Glomerular visceral epithelial cell (primary cell): ENCODE measurements around the gene SLC7A5.
A peak's percentile ranks its signal among the peaks of the same experiment; 100 is the strongest.
"Not testable (repeated sequence)": the region's sequence is repeated elsewhere in the genome, so short reads cannot be mapped to it uniquely, and the experiment has no call there.

Experiments used
- DNase-seq: peaks from one replicate; pipeline ENCODE4 v3.0.0-alpha.2; 2016; ENCODE audit errors: extremely low spot score

Gene SLC7A5

GRCh38 chr16:87869061-87869878 is at the start of gene SLC7A5:
TSS of gene SLC7A5 (minus strand) at chr16:87869507. CDS start at chr16:87869422, 85 bp downstream.
- peak; percentile 61 for DNase-seq

- no peak for DNase-seq
Observed at GRCh38 chr16:87918338-87918737, 49.0 kb upstream of the SLC7A5 start.

GRCh38 chr16:87917503-87917902 is 48.2 kb upstream of the SLC7A5 start:
- no peak for DNase-seq

- DNase-seq = no peak
Observed at GRCh38 chr16:87914812-87915211, 45.5 kb upstream of the SLC7A5 start.

- not testable (repeated sequence) for DNase-seq
Observed at GRCh38 chr16:87914021-87914725, 44.9 kb upstream of the SLC7A5 start.

GRCh38 chr16:87912691-87913090 is 43.4 kb upstream of the SLC7A5 start:
- not testable (repeated sequence) for DNase-seq

GRCh38 chr16:87911106-87911763 is 41.9 kb upstream of the SLC7A5 start:
- not testable (repeated sequence) for DNase-seq

GRCh38 chr16:87909203-87909935 is 40.1 kb upstream of the SLC7A5 start:
- DNase-seq = peak; percentile 56

GRCh38 chr16:87908101-87908500 is 38.8 kb upstream of the SLC7A5 start:
- DNase-seq = not testable (repeated sequence)

GRCh38 chr16:87905521-87905920 is 36.2 kb upstream of the SLC7A5 start:
- not testable (repeated sequence) for DNase-seq

- not testable (repeated sequence) for DNase-seq
Observed at GRCh38 chr16:87904963-87905362, 35.7 kb upstream of the SLC7A5 start.

GRCh38 chr16:87900489-87900888 is 31.2 kb upstream of the SLC7A5 start:
- not testable (repeated sequence) for DNase-seq

- DNase-seq = no peak
Observed at GRCh38 chr16:87897521-87898505, 28.5 kb upstream of the SLC7A5 start.

- not testable (repeated sequence) for DNase-seq
Observed at GRCh38 chr16:87896924-87897520, 27.7 kb upstream of the SLC7A5 start.

- DNase-seq = not testable (repeated sequence)
Observed at GRCh38 chr16:87896176-87896890, 27.0 kb upstream of the SLC7A5 start.

- no peak for DNase-seq
Observed at GRCh38 chr16:87895641-87896141, 26.4 kb upstream of the SLC7A5 start.

- DNase-seq = peak; percentile 35
Observed at GRCh38 chr16:87894005-87894404, 24.7 kb upstream of the SLC7A5 start.

- no peak for DNase-seq
Observed at GRCh38 chr16:87891764-87892163, 22.5 kb upstream of the SLC7A5 start.

- not testable (repeated sequence) for DNase-seq
Observed at GRCh38 chr16:87889762-87890161, 20.5 kb upstream of the SLC7A5 start.
